Hematopoietic multipotent progenitor cell (in vitro differentiated cells): ENCODE measurements around the gene SLC1A7. TPM values are rescaled to one million over a fixed set of nuclear protein-coding genes. Genes with fewer than 3 reads are reported as not detected.

Experiments used
- DNase-seq, 3 donors: peaks; one replicate each; pipeline ENCODE4 v3.0.0-alpha.2; 2011 to 2015; ENCODE audit warnings: low read depth in 2 of 3, low spot score in 2 of 3
- total RNA-seq: library from RNA; depleted of rRNA; stranded (reverse); fragments of >200 nt; gene quantifications from one replicate; pipeline ENCODE4 v1.2.3, GENCODE V29; 2012

The SLC1A7 gene
- total RNA-seq, 1 donor: not detected

- DNase-seq: no peak
These were observed 77.0 kb downstream of the SLC1A7 start for GRCh38 chr1:53065391-53065790.

GRCh38 chr1:53063744-53064515 lies 78.5 kb downstream of the SLC1A7 start:
- no peak for DNase-seq

GRCh38 chr1:53062708-53063591 lies 79.5 kb downstream of the SLC1A7 start:
- peak in 1 of 3 donors; percentile 8 for DNase-seq

- peak in 1 of 3 donors; percentile 27 for DNase-seq
These were observed 80.4 kb downstream of the SLC1A7 start, which contains the start of gene PODN for GRCh38 chr1:53061859-53062707. TSS of gene PODN (plus strand) at chr1:53062213. CDS start at chr1:53069856, 7,643 bp downstream.

- peak in 1 of 3 donors; percentile 16 for DNase-seq
These were observed 81.1 kb downstream of the SLC1A7 start for GRCh38 chr1:53061123-53061858.

GRCh38 chr1:53060579-53060978 lies 81.9 kb downstream of the SLC1A7 start:
- DNase-seq: no peak

GRCh38 chr1:53057127-53057526 lies 85.3 kb downstream of the SLC1A7 start:
- DNase-seq: no peak

- DNase-seq: no peak
These were observed 90.8 kb downstream of the SLC1A7 start for GRCh38 chr1:53051676-53052075.

GRCh38 chr1:53050310-53050709 lies 92.1 kb downstream of the SLC1A7 start:
- no peak for DNase-seq

- DNase-seq: no peak
These were observed 92.9 kb downstream of the SLC1A7 start for GRCh38 chr1:53049574-53049967.

GRCh38 chr1:53048960-53049573 lies 93.4 kb downstream of the SLC1A7 start:
- DNase-seq: no peak

GRCh38 chr1:53047737-53048736 lies 94.4 kb downstream of the SLC1A7 start:
- DNase-seq: no peak

- DNase-seq: no peak
These were observed 95.5 kb downstream of the SLC1A7 start for GRCh38 chr1:53046930-53047329.

GRCh38 chr1:53044926-53045325 lies 97.5 kb downstream of the SLC1A7 start:
- no peak for DNase-seq

- DNase-seq: no peak
These were observed 99.2 kb downstream of the SLC1A7 start for GRCh38 chr1:53043271-53043670.

GRCh38 chr1:53038566-53038965 lies 103.9 kb downstream of the SLC1A7 start:
- DNase-seq: no peak
